Ishikawa (cell line): ENCODE measurements around the gene RAB5A.
"Not testable (repeated sequence)": the region's sequence is repeated elsewhere in the genome, so short reads cannot be mapped to it uniquely, and the experiment has no call there.

Experiments
- CREB1 ChIP-seq: IDR thresholded peaks from 2 replicates; pipeline ENCODE4 v1.6.1; 2012; ENCODE audit warnings: low read depth
- EGR1 ChIP-seq: IDR thresholded peaks from 2 replicates; pipeline ENCODE4 v1.6.1; 2012
- EP300 ChIP-seq: IDR thresholded peaks from 2 replicates; pipeline ENCODE4 v1.6.1; 2012; ENCODE audit warnings: borderline replicate concordance
- RAD21 ChIP-seq: IDR thresholded peaks from 2 replicates; pipeline ENCODE4 v1.6.1; 2012; ENCODE audit warnings: low read depth
- TAF1 ChIP-seq: IDR thresholded peaks from 2 replicates; pipeline ENCODE4 v1.6.1; 2012; ENCODE audit warnings: low read depth, mild to moderate bottlenecking
- TCF12 ChIP-seq: IDR thresholded peaks from 2 replicates; pipeline ENCODE4 v1.6.1; 2012; ENCODE audit warnings: low read depth
- YY1 ChIP-seq: IDR thresholded peaks from 2 replicates; pipeline ENCODE4 v1.6.1; 2012; ENCODE audit warnings: low read depth
- ZBTB7A ChIP-seq: IDR thresholded peaks from 2 replicates; pipeline ENCODE4 v1.6.1; 2012; ENCODE audit warnings: low read depth
- TF ChIP-seq, protein P1 (sequence below): IDR thresholded peaks from 2 replicates; pipeline ENCODE4 v1.6.1; 2012; ENCODE audit warnings: low read depth, mild to moderate bottlenecking
- TF ChIP-seq, protein P2 (sequence below): IDR thresholded peaks from 2 replicates; pipeline ENCODE4 v1.6.1; 2012

DNA sequence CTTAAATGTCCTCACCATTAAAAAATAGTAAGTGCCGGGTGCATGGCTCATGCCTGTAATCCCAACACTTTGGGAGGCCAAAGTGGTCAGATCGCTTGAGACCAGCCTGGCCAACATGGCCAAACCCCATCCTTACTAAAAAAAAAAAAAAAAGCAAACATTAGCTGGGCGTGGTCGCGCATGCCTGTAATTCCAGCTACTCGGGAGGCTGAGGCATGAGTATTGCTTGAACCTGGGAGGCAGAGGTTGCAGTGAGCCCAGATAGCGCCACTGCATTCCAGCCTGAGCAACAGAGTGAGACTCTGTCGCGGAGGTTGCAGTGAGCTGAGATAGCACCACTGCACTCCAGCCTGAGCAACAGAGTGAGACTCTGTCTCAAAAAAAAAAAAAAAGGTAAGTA is 10.5 kb downstream of the RAB5A start:
- not testable (repeated sequence) for TF ChIP-seq EGR1, YY1, RAD21, EP300, TCF12, TAF1, ZBTB7A, CREB1
- TF ChIP-seq, protein P1, sequence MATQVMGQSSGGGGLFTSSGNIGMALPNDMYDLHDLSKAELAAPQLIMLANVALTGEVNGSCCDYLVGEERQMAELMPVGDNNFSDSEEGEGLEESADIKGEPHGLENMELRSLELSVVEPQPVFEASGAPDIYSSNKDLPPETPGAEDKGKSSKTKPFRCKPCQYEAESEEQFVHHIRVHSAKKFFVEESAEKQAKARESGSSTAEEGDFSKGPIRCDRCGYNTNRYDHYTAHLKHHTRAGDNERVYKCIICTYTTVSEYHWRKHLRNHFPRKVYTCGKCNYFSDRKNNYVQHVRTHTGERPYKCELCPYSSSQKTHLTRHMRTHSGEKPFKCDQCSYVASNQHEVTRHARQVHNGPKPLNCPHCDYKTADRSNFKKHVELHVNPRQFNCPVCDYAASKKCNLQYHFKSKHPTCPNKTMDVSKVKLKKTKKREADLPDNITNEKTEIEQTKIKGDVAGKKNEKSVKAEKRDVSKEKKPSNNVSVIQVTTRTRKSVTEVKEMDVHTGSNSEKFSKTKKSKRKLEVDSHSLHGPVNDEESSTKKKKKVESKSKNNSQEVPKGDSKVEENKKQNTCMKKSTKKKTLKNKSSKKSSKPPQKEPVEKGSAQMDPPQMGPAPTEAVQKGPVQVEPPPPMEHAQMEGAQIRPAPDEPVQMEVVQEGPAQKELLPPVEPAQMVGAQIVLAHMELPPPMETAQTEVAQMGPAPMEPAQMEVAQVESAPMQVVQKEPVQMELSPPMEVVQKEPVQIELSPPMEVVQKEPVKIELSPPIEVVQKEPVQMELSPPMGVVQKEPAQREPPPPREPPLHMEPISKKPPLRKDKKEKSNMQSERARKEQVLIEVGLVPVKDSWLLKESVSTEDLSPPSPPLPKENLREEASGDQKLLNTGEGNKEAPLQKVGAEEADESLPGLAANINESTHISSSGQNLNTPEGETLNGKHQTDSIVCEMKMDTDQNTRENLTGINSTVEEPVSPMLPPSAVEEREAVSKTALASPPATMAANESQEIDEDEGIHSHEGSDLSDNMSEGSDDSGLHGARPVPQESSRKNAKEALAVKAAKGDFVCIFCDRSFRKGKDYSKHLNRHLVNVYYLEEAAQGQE, result not testable (repeated sequence)
- TF ChIP-seq, protein P2, sequence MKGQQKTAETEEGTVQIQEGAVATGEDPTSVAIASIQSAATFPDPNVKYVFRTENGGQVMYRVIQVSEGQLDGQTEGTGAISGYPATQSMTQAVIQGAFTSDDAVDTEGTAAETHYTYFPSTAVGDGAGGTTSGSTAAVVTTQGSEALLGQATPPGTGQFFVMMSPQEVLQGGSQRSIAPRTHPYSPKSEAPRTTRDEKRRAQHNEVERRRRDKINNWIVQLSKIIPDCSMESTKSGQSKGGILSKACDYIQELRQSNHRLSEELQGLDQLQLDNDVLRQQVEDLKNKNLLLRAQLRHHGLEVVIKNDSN, result not testable (repeated sequence)
